ENCODE results near the gene KLF12. TPM values are rescaled to one million over a fixed set of nuclear protein-coding genes. Genes with fewer than 3 reads are reported as not detected.

KLF12 gene
- total RNA-seq, 2 experiments from 2014 or later = 32.7 to 33.5 TPM

- H3K27me3 Mint-ChIP-seq = no peaks in the 10 kb centered on the region
- no peak overlapping the region for H3K27ac Mint-ChIP-seq
- ChIA-PET CTCF (no interaction called here), POLR2A (interaction anchor here (1.2 kb wide), 1 partner anchor 232 kb away, joined by 3 read pairs; no protein-coding TSS in a partner anchor)
- no peaks in the 10 kb centered on the region for H3K36me3 Mint-ChIP-seq (ENCODE audit: low read depth)
- DNase-seq = no peak
- H3K4me1 Mint-ChIP-seq = no peaks in the 10 kb centered on the region
- H3K4me3 Mint-ChIP-seq = no peak overlapping the region
- no peaks in the 10 kb centered on the region for H3K9me3 Mint-ChIP-seq
Measured at GRCh38 chr13:74153316-74153715, 19.1 kb upstream of the KLF12 start.

DNA sequence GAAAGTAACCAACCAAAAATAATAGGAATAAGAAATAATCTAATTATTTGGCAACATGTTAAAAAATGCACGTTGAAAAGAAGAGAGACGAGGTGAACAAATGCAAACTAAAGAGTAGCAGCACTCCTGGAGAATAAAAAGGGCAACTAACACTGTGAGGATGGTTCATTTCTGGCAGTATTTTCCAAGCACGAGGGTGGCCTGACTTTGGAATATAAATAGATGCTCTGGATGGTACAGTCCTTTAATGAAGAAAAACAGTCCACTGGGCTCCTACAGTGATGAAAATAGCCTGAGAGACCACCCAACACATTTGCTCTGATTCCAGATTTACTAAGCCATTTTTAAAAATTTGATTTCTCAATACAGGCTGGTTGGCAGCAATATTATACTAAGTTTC, 17.7 kb upstream of the KLF12 start:
- Mint-ChIP-seq H3K27ac (no peak overlapping the region), H3K4me1 (no peaks in the 10 kb centered on the region), H3K27me3 (no peaks in the 10 kb centered on the region), H3K4me3 (no peak overlapping the region), H3K36me3 (ENCODE audit: low read depth) (no peaks in the 10 kb centered on the region), H3K9me3 (no peaks in the 10 kb centered on the region)
- POLR2A ChIA-PET = no interaction called here
- CTCF ChIA-PET = no interaction called here
- DNase-seq = no peak

DNA sequence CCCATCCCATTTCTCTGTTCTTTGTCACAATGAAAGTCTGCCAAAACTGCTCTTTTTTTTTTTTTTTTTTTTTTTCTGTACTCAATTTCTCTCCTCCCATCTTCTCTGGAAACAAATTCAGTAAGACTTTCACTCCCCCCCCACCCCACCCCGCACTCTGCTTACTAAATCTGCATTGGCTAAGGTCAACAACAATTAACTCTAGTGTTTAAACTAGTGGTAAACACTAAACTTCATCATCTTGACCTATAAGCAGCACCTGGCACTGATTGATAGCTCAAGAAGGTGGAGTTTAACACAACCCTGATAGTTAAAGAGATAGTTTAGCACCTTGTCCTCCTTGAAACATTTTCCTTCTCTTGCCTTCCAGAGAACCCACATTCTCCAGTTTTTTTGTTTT, 14.1 kb upstream of the KLF12 start:
- CTCF ChIA-PET = interaction anchor here (0.7 kb wide), 1 partner anchor 139 kb away, joined by 4 read pairs; no protein-coding TSS in a partner anchor
- H3K27ac Mint-ChIP-seq = no peak overlapping the region
- no peak overlapping the region for H3K4me3 Mint-ChIP-seq
- no peak for DNase-seq
- POLR2A ChIA-PET = no interaction called here
- peaks cover 2% of the 10 kb centered on the region for H3K4me1 Mint-ChIP-seq
- no peaks in the 10 kb centered on the region for H3K9me3 Mint-ChIP-seq
- no peaks in the 10 kb centered on the region for H3K27me3 Mint-ChIP-seq
- H3K36me3 Mint-ChIP-seq (ENCODE audit: low read depth) = no peaks in the 10 kb centered on the region

DNA sequence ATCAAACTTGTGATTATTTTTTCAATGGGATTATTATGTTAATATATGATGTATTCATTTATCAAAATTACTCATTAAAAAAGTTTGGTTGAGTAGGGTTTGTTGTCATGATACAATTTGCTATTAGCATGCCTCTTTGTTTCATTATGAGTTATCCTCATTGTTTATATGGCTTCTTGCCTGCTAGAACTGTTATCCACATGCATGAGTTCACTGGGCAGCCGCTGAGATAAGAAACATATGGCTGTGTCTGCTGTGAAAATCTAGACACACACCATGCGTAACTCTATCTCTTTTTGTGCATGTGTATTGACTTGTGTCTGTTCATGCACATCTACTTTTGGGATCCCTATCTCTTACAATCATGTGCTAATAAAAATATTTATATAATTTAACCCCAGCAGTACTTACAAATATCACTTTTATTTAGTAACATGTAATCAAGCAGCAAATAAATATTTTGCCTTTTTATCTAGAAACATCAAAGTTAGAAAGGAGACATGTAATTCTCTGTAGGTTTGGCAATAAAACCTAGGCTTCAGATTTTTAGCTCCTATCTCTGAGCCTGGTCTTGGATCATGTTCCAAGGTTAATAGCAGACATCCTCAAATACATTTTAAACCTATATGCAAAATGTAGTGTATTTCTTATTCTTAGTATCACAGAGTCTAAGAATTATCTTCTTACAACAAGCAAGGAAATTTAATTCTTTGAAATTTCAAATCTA, 11.2 kb upstream of the KLF12 start:
- H3K9me3 Mint-ChIP-seq = no peaks in the 10 kb centered on the region
- H3K27ac Mint-ChIP-seq = no peak overlapping the region
- H3K4me3 Mint-ChIP-seq = no peak overlapping the region
- CTCF ChIA-PET = no interaction called here
- POLR2A ChIA-PET = no interaction called here
- no peaks in the 10 kb centered on the region for H3K27me3 Mint-ChIP-seq
- no peak for DNase-seq
- peaks cover 2% of the 10 kb centered on the region for H3K4me1 Mint-ChIP-seq
- no peaks in the 10 kb centered on the region for H3K36me3 Mint-ChIP-seq (ENCODE audit: low read depth)

- peaks cover 2% of the 10 kb centered on the region for H3K4me1 Mint-ChIP-seq
- no peaks in the 10 kb centered on the region for H3K9me3 Mint-ChIP-seq
- DNase-seq = no peak
- POLR2A ChIA-PET = no interaction called here
- no peak overlapping the region for H3K4me3 Mint-ChIP-seq
- no peaks in the 10 kb centered on the region for H3K36me3 Mint-ChIP-seq (ENCODE audit: low read depth)
- H3K27me3 Mint-ChIP-seq = no peaks in the 10 kb centered on the region
- no peak overlapping the region for H3K27ac Mint-ChIP-seq
- CTCF ChIA-PET = no interaction called here
Measured at GRCh38 chr13:74144269-74144668, 10.1 kb upstream of the KLF12 start.

- Mint-ChIP-seq H3K27ac (no peak overlapping the region), H3K4me1 (peaks cover 2% of the 10 kb centered on the region), H3K4me3 (no peak overlapping the region), H3K9me3 (no peaks in the 10 kb centered on the region), H3K36me3 (ENCODE audit: low read depth) (no peaks in the 10 kb centered on the region), H3K27me3 (no peaks in the 10 kb centered on the region)
- ChIA-PET POLR2A (no interaction called here), CTCF (interaction anchor here (3.0 kb wide), 1 partner anchor 145 kb away, joined by 16 read pairs; no protein-coding TSS in a partner anchor)
- DNase-seq = no peak
Measured at GRCh38 chr13:74142257-74142656, 8.1 kb upstream of the KLF12 start.

DNA sequence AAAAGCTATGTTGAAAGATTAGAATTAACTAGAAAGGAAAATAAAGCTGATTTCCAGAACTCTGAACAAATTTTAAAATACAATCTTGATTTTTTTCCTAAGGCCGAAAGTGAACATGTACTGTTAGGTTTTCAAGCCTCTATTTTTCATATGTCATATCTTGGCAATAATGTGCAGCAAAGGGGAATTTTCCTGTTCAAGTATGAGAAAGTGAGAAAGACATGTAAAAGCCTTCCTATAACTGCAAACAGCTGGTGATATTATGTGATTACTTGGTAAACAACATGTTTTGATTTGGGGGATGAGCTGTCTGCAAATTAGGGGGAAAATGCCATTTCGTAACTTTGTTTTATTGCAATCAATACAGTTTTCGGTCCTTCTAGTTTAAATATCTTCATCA, 4.0 kb upstream of the KLF12 start:
- no peaks in the 10 kb centered on the region for H3K9me3 Mint-ChIP-seq
- peaks cover 6% of the 10 kb centered on the region for H3K36me3 Mint-ChIP-seq (ENCODE audit: low read depth)
- H3K4me1 Mint-ChIP-seq = no peaks in the 10 kb centered on the region
- H3K27me3 Mint-ChIP-seq = no peaks in the 10 kb centered on the region
- no peak overlapping the region for H3K4me3 Mint-ChIP-seq
- DNase-seq = no peak
- no peak overlapping the region for H3K27ac Mint-ChIP-seq
- ChIA-PET CTCF (interaction anchor here (11.3 kb wide), 1 partner anchor 149 kb away, joined by 76 read pairs; no protein-coding TSS in a partner anchor), POLR2A (interaction anchor here (7.4 kb wide), 1 partner anchor 150 kb away, joined by 127 read pairs; no protein-coding TSS in a partner anchor)

DNA sequence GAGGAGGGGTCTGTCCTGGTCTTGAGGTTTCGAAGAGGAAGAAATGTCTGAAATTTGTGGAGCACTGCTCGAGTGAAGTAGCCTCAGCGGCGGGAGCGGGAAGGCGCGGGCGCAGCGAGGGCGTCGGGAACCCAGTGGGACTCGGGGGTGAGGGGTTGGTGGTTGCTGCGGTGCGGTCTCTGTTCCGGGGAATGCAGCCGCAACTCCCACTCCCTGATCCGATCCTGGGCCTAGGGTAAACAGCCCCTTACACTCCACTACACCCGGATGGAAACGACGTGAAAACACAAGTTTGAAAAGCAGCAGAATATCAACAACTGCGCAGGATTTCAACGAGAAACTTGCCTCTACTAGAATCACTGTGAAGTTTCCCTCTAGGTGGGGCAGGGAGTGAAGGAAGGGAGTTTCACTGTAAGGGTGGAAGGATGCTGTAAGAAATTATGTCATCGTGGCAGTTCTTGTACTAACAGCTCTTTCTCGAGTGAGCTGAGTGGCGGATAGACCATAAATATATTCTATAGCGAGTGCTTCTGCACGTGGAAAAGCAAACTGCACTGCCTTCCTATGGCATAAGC, 2.0 kb upstream of the KLF12 start:
- ChIA-PET CTCF (interaction anchor here (0.7 to 11.3 kb wide), 5 partner anchors 32 to 170 kb away, joined by 3 to 76 read pairs (median 3); no protein-coding TSS in a partner anchor), POLR2A (interaction anchor here (1.0 to 8.1 kb wide), 11 partner anchors 67 to 414 kb away, joined by 3 to 146 read pairs (median 13); no protein-coding TSS in a partner anchor)
- Mint-ChIP-seq H3K4me3 (no peak overlapping the region), H3K36me3 (ENCODE audit: low read depth) (peaks cover 8% of the 10 kb centered on the region), H3K9me3 (no peaks in the 10 kb centered on the region), H3K27me3 (no peaks in the 10 kb centered on the region), H3K27ac (no peak overlapping the region), H3K4me1 (peaks cover 10% of the 10 kb centered on the region)
- DNase-seq = peak; percentile 36

DNA sequence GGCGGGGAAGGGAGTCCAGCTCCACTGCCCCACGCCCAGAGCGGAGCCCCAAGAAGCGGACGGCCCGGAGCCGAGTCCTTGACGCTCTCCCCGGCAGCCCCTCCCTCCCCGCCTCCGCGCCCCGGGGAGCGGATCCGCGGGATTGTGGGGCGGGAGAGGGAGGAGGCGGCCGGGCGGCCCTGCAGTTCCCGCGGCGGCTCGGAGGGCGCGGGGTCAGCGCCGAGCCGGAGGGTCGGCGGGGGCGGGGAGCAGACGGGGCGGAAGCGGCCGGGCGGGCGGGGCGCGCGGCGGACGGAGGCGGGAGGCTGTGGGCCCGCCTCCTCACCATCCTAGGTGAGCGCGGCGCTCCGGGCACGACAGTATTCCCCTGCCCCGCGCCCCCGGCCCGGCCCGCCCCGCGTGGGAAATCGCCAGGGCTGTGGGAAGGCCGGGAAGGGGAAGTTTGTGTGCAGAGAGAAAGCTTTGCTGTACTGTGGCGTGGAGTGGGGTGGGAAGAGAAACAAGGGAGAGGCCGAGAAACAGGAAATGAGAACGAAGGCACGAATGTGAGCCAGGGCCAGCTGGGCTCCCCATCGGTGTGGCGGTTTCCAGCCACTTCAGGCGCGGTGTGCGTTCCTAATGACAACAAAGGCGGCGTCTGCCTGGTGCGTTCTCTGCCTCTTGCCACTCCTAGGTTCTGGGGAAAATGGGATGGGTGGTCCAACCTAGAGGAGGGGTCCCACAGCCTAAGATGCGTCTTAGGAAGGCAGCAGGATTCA, 1.3 kb upstream of the KLF12 start:
- H3K4me1 Mint-ChIP-seq = peaks cover 17% of the 10 kb centered on the region
- no peak overlapping the region for H3K4me3 Mint-ChIP-seq
- no peaks in the 10 kb centered on the region for H3K9me3 Mint-ChIP-seq
- POLR2A ChIA-PET = interaction anchor here (0.9 to 8.1 kb wide), 19 partner anchors 45 to 415 kb away, joined by 3 to 146 read pairs (median 5); no protein-coding TSS in a partner anchor
- DNase-seq = peak; percentile 70
- no peak overlapping the region for H3K27ac Mint-ChIP-seq
- CTCF ChIA-PET = interaction anchor here (1.0 to 11.3 kb wide), 2 partner anchors 110 to 152 kb away, joined by 4 to 76 read pairs; no protein-coding TSS in a partner anchor
- H3K36me3 Mint-ChIP-seq (ENCODE audit: low read depth) = peaks cover 8% of the 10 kb centered on the region
- no peaks in the 10 kb centered on the region for H3K27me3 Mint-ChIP-seq

DNA sequence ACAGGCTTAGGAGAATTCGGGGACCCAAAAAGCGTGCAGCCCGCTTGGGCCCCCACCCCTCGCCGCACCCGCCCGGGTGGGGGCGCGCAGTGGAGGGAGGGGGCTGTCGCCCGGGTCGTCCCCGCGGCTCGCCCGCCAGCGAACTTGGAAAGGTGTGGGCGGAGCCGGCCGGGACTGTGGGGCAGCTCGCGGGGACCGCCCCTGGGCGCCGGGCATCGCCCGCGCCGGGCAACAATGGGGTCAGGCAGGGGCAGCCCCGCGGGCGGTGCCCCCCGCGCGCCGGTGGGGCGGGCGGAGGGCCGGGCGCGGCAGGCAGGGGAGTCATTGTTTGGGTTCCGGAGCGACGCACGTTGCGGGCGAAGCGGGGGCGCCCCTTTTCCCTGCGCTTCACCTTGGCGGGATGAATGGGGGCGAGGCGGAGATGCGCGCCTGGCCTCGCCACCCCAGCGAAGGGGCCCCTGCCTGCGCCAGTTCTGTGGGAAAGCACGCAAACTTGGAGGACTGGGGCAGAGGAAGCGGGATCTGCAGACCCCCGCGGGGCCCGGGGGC, 647 bp upstream of the KLF12 start:
- Mint-ChIP-seq H3K27ac (peak overlapping the region; percentile 71), H3K36me3 (ENCODE audit: low read depth) (peaks cover 8% of the 10 kb centered on the region), H3K27me3 (no peaks in the 10 kb centered on the region), H3K9me3 (no peaks in the 10 kb centered on the region), H3K4me1 (peaks cover 23% of the 10 kb centered on the region), H3K4me3 (no peak overlapping the region)
- ChIA-PET POLR2A (interaction anchor here (0.9 to 8.1 kb wide), 21 partner anchors 10 to 415 kb away, joined by 3 to 146 read pairs (median 5); no protein-coding TSS in a partner anchor), CTCF (interaction anchor here (11.3 kb wide), 1 partner anchor 152 kb away, joined by 76 read pairs; no protein-coding TSS in a partner anchor)
- DNase-seq = peak; percentile 68

DNA sequence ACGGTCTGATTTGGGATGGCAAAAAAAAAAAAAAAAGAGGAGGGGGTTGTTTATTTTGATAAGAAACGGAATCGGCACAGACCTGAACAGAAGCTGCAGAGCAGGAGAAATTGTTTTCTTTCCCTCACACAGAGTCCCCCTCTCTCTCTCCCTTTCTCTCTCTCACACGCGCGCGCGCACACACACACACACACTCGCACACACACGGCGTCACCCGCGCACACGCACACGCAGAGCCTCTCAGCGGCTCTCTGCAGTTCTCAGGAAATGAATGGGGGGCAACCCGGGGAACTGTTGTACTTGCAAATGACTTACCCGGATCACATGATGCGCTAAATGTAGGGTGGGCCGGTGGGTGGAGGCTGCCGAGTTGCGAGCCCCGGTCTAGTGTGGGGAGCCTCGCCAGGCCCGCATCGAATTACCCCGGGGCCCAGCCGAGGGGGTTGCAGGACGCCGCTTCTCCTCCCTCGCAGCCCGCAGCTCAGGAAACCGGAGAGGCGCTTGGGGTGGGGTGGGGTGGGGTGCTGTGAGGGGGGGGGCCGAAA, 475 bp downstream of the KLF12 start:
- peak; percentile 89 for DNase-seq
- peaks cover 35% of the 10 kb centered on the region for H3K4me1 Mint-ChIP-seq
- ChIA-PET POLR2A (interaction anchor here (0.6 to 8.1 kb wide), 18 partner anchors 9 to 416 kb away, joined by 3 to 146 read pairs (median 9); no protein-coding TSS in a partner anchor), CTCF (interaction anchor here (1.1 to 11.3 kb wide), 3 partner anchors 7 to 153 kb away, joined by 3 to 76 read pairs (median 5); no protein-coding TSS in a partner anchor)
- no peaks in the 10 kb centered on the region for H3K27me3 Mint-ChIP-seq
- no peaks in the 10 kb centered on the region for H3K9me3 Mint-ChIP-seq
- H3K4me3 Mint-ChIP-seq = peak overlapping the region; percentile 97
- peak overlapping the region; percentile 100 for H3K27ac Mint-ChIP-seq
- H3K36me3 Mint-ChIP-seq (ENCODE audit: low read depth) = peaks cover 8% of the 10 kb centered on the region
